NB4 (cell line): Measurements from ENCODE around the gene C12orf56.
"Not testable (repeated sequence)": the region's sequence is repeated elsewhere in the genome, so short reads cannot be mapped to it uniquely, and the experiment has no call there.

Experiments used
- DNase-seq: peaks from one replicate; pipeline ENCODE4 v3.0.0; 2010; ENCODE audit warnings: low read depth
- H3K4me3 ChIP-seq: one replicate; pipeline ENCODE4 v1.5.1; 2011; ENCODE audit warnings: mild to moderate bottlenecking, low read depth, low read length, moderate library complexity
- MYC ChIP-seq: IDR thresholded peaks from 2 replicates; pipeline ENCODE4 v1.6.1; 2011; ENCODE audit warnings: low read depth, low read length
- POLR2A ChIP-seq: IDR thresholded peaks from 2 replicates; pipeline ENCODE4 v1.6.1; 2011; ENCODE audit warnings: mild to moderate bottlenecking; ENCODE audit not compliant: insufficient read length; ENCODE audit errors: extremely low read depth
- TF ChIP-seq, protein P1 (sequence below): IDR thresholded peaks from one replicate; pipeline ENCODE4 v1.5.1; 2012; ENCODE audit warnings: low read depth, low read length
- TF ChIP-seq, protein P2 (sequence below): IDR thresholded peaks from 2 replicates; pipeline ENCODE4 v1.6.1; 2011; ENCODE audit warnings: low read depth, low read length

The C12orf56 gene

DNA sequence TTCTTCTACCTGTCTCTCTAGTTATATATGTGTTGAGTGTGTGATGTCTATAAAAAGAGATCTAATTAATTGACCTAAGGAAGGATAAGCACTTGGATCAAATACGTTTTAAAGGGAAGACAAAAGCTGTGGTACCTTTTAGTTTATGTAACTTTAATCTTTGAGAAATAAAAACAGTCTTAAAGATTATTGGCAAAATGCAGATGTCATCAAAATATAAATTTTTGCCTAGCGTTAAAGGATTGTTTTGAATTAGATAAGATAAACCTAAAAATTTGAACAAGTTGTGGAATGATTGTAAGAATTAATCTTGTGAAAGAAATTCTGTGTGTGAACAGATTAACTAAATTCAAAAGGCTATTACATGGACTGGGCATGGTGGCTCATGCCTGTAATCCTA lies 42.9 kb downstream of the C12orf56 start:
- DNase-seq: no peak
- no peak for TF ChIP-seq MYC
- TF ChIP-seq POLR2A: no peak
- TF ChIP-seq, protein P1, sequence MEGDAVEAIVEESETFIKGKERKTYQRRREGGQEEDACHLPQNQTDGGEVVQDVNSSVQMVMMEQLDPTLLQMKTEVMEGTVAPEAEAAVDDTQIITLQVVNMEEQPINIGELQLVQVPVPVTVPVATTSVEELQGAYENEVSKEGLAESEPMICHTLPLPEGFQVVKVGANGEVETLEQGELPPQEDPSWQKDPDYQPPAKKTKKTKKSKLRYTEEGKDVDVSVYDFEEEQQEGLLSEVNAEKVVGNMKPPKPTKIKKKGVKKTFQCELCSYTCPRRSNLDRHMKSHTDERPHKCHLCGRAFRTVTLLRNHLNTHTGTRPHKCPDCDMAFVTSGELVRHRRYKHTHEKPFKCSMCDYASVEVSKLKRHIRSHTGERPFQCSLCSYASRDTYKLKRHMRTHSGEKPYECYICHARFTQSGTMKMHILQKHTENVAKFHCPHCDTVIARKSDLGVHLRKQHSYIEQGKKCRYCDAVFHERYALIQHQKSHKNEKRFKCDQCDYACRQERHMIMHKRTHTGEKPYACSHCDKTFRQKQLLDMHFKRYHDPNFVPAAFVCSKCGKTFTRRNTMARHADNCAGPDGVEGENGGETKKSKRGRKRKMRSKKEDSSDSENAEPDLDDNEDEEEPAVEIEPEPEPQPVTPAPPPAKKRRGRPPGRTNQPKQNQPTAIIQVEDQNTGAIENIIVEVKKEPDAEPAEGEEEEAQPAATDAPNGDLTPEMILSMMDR: no peak
- TF ChIP-seq, protein P2, sequence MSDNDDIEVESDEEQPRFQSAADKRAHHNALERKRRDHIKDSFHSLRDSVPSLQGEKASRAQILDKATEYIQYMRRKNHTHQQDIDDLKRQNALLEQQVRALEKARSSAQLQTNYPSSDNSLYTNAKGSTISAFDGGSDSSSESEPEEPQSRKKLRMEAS: no peak
- no peak overlapping the region for H3K4me3 ChIP-seq

DNA sequence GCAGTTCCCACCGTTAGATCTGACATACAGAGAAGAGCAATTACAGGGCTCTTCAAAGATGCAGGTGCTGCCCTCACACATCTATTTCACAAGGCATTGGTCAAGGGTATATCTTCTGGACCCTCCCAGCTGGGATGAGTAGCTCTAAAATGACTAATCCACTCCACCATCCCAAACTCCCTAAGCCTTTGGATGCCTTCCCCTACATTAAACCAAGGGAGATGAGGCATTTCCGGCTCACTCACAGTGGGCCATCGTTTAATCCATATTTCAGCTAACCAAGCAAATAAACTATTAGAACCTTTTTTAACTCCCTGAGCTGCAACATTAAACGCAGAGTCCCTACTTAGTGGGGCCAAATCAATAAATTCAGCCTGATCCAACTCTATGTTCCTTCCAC lies 45.9 kb downstream of the C12orf56 start:
- not testable (repeated sequence) for H3K4me3 ChIP-seq, DNase-seq

DNA sequence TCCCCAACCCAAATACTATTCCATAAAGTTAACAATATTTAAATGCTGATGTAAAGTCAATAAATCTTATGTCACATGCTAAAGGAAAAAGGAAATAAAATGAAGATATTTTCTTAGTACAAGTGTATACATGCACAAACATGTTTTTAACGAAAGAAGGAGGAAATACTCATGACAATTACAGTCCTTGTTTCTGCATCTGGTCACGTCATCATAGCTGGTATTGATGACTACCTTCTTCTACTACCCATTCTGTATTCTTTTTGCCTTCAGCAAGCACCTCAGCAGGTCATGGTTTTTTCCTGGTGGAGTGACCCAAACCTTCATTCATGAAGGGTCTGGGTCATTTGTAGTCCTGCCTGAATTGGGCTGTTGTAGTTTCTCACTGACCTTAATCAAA lies 50.0 kb downstream of the C12orf56 start:
- DNase-seq: not testable (repeated sequence)

DNA sequence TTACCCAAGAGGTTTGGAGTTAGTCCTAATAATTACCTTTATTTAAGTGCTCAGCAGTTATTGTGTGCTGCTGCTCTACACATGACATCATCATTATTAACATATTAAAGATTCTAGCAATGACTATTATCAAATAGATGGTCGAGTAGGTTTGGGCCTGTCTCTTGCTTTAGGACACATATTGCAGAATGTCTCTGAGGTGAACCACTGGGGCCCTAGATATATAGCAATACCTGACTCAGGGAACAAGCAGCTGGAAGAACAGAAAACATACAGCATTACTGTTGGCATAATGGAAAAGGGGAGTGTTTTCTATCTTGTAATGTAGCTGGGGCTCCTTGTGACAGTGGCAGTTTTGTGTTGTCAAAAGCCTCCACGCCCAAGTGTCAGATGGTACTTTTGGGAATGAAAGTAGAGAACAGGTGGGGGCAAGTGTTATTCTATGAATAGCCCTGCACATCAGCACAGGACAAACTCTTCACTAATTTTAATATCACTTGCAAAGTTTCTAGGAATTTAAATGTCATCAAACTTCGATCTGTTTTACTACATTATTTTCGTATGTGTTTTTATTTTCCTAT lies 54.6 kb downstream of the C12orf56 start:
- H3K4me3 ChIP-seq: no peak overlapping the region
- DNase-seq: no peak
- TF ChIP-seq POLR2A (no peak), MYC (no peak)
- TF ChIP-seq, protein P2: no peak
- TF ChIP-seq, protein P1: no peak

More for the DNA sequence above, 50.0 kb downstream of the C12orf56 start:
- not testable (repeated sequence) for H3K4me3 ChIP-seq

DNA sequence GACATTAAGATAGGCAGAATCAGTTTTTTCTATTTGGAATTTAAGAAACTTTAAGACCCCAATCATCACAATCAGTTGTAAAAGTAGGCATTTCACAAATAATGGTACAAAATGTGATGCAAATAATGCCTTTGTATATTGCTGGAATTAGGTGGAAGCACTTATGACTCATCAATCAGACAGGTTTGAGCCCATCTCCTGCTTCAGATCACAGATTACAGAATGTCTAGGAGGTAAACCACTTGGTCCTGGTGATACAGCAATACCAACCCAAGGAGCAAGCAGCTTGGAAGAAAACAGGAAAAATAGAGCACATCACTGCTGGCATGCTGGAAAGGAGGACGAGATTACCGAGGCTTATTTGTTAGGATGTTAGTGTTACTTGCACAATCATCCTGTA lies 57.6 kb downstream of the C12orf56 start:
- no peak for TF ChIP-seq POLR2A
- TF ChIP-seq, protein P1: no peak
- no peak for TF ChIP-seq MYC
- TF ChIP-seq, protein P2: no peak
- H3K4me3 ChIP-seq: no peak overlapping the region
- no peak for DNase-seq

DNA sequence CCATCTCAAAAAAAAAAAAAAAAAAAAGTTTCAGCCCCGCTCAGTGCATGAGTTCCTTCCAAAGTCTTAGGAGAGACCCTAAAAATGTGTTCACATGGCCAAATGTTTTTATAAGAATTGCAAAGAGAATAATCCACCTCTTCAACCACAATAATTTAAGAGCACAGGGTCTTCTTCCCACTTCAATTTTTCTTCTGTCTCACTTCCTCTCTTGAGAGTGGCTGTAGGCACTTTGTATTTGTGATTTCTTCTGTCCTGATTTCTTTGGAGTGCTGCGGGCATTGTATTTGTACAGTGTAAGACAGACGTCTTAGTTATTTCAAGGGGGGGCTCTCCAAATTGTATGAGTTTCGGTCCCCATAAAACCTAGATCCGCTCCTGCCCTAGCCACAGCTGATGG lies 58.3 kb downstream of the C12orf56 start:
- no peak overlapping the region for H3K4me3 ChIP-seq
- DNase-seq: no peak
- TF ChIP-seq, protein P1: no peak
- no peak for TF ChIP-seq POLR2A
- TF ChIP-seq, protein P2: no peak
- no peak for TF ChIP-seq MYC

DNA sequence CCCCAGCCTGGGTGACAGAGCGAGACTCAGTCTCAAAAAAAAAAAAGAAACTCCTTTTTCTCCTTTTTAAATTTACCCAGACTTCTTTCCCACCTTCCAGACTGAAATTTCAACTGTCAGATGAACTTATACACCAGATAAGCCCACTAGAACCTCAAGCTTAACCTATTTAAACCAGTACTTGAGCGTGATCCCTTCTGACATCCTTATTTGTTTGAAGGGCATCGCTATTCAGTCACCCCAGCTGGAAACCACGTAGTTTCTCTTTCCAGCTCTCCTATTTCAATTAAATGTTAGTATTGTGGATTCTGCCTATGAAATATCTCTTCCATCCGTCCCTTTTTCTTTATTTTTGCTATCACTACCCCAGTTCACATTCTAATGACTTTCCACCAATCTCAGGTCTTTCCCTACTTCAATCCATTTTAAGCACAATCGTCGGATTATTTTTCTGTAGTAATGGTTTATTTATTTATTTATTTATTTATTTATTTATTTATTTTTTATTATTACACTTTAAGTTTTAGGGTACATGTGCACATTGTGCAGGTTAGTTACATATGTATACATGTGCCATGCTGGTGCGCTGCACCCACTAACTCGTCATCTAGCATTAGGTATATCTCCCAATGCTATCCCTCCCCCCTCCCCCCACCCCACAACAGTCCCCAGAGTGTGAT lies 61.4 kb downstream of the C12orf56 start:
- not testable (repeated sequence) for H3K4me3 ChIP-seq, DNase-seq
